DMS153 treated with DMSO at 0.1 percent for 48 hours (cell line): ENCODE measurements around the gene EIF3B.
"Not testable (repeated sequence)": the region's sequence is repeated elsewhere in the genome, so short reads cannot be mapped to it uniquely, and the experiment has no call there.

Experiments used
- DNase-seq: peaks from one replicate; lab custom pipeline; 2025; ENCODE audit not compliant: unreplicated experiment; lab: John Stamatoyannopoulos, UW

EIF3B gene

GRCh38 chr7:2399848-2400587, 45.4 kb downstream of the EIF3B start:
- peak; percentile 71 for DNase-seq

- DNase-seq, result no peak
Measured at GRCh38 chr7:2402687-2403013, 48.0 kb downstream of the EIF3B start.

- DNase-seq, result peak; percentile 98
Measured at GRCh38 chr7:2403014-2403717, 48.5 kb downstream of the EIF3B start, which contains the start of gene CHST12. TSS of gene CHST12 (plus strand) at chr7:2403611. CDS start at chr7:2432640, 29,029 bp downstream.

- DNase-seq, result no peak
Measured at GRCh38 chr7:2403718-2404648, 49.4 kb downstream of the EIF3B start.

- no peak for DNase-seq
Measured at GRCh38 chr7:2404714-2405119, 50.1 kb downstream of the EIF3B start.

GRCh38 chr7:2405201-2405600, 50.6 kb downstream of the EIF3B start:
- DNase-seq, result no peak

- DNase-seq, result no peak
Measured at GRCh38 chr7:2405601-2406345, 51.1 kb downstream of the EIF3B start.

- no peak for DNase-seq
Measured at GRCh38 chr7:2409745-2410414, 55.3 kb downstream of the EIF3B start.

GRCh38 chr7:2411049-2411448, 56.4 kb downstream of the EIF3B start:
- DNase-seq, result no peak

GRCh38 chr7:2411815-2412586, 57.4 kb downstream of the EIF3B start:
- no peak for DNase-seq

- DNase-seq, result no peak
Measured at GRCh38 chr7:2412587-2413201, 58.1 kb downstream of the EIF3B start.

GRCh38 chr7:2416063-2416462, 61.4 kb downstream of the EIF3B start:
- DNase-seq, result no peak

GRCh38 chr7:2416650-2417049, 62.0 kb downstream of the EIF3B start:
- no peak for DNase-seq

GRCh38 chr7:2417178-2417577, 62.6 kb downstream of the EIF3B start:
- DNase-seq, result not testable (repeated sequence)

GRCh38 chr7:2417981-2418481, 63.4 kb downstream of the EIF3B start:
- DNase-seq, result no peak

GRCh38 chr7:2420216-2420933, 65.7 kb downstream of the EIF3B start:
- no peak for DNase-seq

- no peak for DNase-seq
Measured at GRCh38 chr7:2421943-2422310, 67.3 kb downstream of the EIF3B start.

GRCh38 chr7:2425749-2426148, 71.1 kb downstream of the EIF3B start:
- no peak for DNase-seq
